Naive B cell (primary cell): Measurements from ENCODE around the gene AARS2. TPM values are rescaled to one million over a fixed set of nuclear protein-coding genes. Genes with fewer than 3 reads are reported as not detected.
"Not testable (repeated sequence)": the region's sequence is repeated elsewhere in the genome, so short reads cannot be mapped to it uniquely, and the experiment has no call there.

Source experiments
- ATAC-seq, 2 donors: fragments of 150-1000 bp; cut with Tn5 transposase; 2 replicates each; pipeline ENCODE4 v1.10.0; 2021; ENCODE audit warnings: low read depth in 2 of 2, mild to moderate bottlenecking in 2 of 2, moderate library complexity in 2 of 2
- DNase-seq: peaks from one replicate; pipeline ENCODE4 v3.0.0; 2022
- H3K27ac Mint-ChIP-seq, 6 donors: one replicate each; pipeline ENCODE4 v1.8.0; 2020 to 2022; ENCODE audit warnings: mild to moderate bottlenecking in 6 of 6, mixed read lengths in 6 of 6, moderate library complexity in 5 of 6, inconsistent platforms in 2 of 6
- H3K27me3 Mint-ChIP-seq, 3 donors: one replicate each; pipeline ENCODE4 v1.8.0; 2021 to 2022; ENCODE audit warnings: mixed read lengths in 3 of 3, mild to moderate bottlenecking in 1 of 3
- H3K36me3 Mint-ChIP-seq, 2 donors: one replicate each; pipeline ENCODE4 v1.8.0; 2020 to 2022; ENCODE audit warnings: mixed read lengths in 2 of 2, inconsistent platforms in 1 of 2, mild to moderate bottlenecking in 1 of 2
- H3K4me1 Mint-ChIP-seq, 3 donors: one replicate each; pipeline ENCODE4 v1.8.0; 2020 to 2022; ENCODE audit warnings: mixed read lengths in 3 of 3, inconsistent platforms in 1 of 3, mild to moderate bottlenecking in 1 of 3, moderate library complexity in 1 of 3
- H3K4me3 Mint-ChIP-seq, 8 donors: one replicate each; pipeline ENCODE4 v1.8.0; 2020 to 2022; ENCODE audit warnings: mild to moderate bottlenecking in 8 of 8, mixed read lengths in 8 of 8, moderate library complexity in 8 of 8, inconsistent platforms in 2 of 8
- H3K9me3 Mint-ChIP-seq, 7 donors: one replicate each; pipeline ENCODE4 v1.8.0; 2020 to 2022; ENCODE audit warnings: mixed read lengths in 7 of 7, mild to moderate bottlenecking in 5 of 7, inconsistent platforms in 2 of 7, moderate library complexity in 1 of 7
- polyA plus RNA-seq, 6 donors: library from polyadenylated mRNA; unstranded; fragments of 300-500 nt; fragmentation: Illumina TruSeq; gene quantifications; one replicate each; pipeline ENCODE4 v1.2.3, GENCODE V29; 2021; ENCODE audit warnings: low read depth in 6 of 6

Gene AARS2
- polyA plus RNA-seq, 6 donors from 2014 or later: 5.6 to 12.8 (median 7.8) TPM

- Mint-ChIP-seq H3K9me3 (no peaks in the 10 kb centered on the region), H3K27me3 (peaks cover 49 to 53% (median 52%) of the 10 kb centered on the region in 3 donors), H3K4me3 (no peak overlapping the region), H3K27ac (no peak overlapping the region), H3K4me1 (no peaks in the 10 kb centered on the region), H3K36me3 (no peaks in the 10 kb centered on the region)
- no peak for DNase-seq
- ATAC-seq: no peak
These were observed 28.1 kb upstream of the AARS2 start for GRCh38 chr6:44341095-44341890.

GRCh38 chr6:44339763-44340625, 26.8 kb upstream of the AARS2 start:
- Mint-ChIP-seq H3K4me1 (no peaks in the 10 kb centered on the region), H3K27me3 (peaks cover 43 to 51% (median 48%) of the 10 kb centered on the region in 3 donors), H3K36me3 (no peaks in the 10 kb centered on the region), H3K4me3 (no peak overlapping the region), H3K27ac (peak overlapping the region in 1 of 6 donors; percentile 14), H3K9me3 (no peaks in the 10 kb centered on the region)
- DNase-seq (no peak), ATAC-seq (no peak)

GRCh38 chr6:44339301-44339700, 26.2 kb upstream of the AARS2 start:
- Mint-ChIP-seq H3K4me1 (no peaks in the 10 kb centered on the region), H3K27me3 (peaks cover 36 to 44% (median 42%) of the 10 kb centered on the region in 3 donors), H3K4me3 (no peak overlapping the region), H3K36me3 (no peaks in the 10 kb centered on the region), H3K27ac (no peak overlapping the region), H3K9me3 (no peaks in the 10 kb centered on the region)
- DNase-seq: no peak
- no peak for ATAC-seq

GRCh38 chr6:44338228-44339122, 25.3 kb upstream of the AARS2 start:
- no peaks in the 10 kb centered on the region for H3K4me1 Mint-ChIP-seq
- no peak overlapping the region for H3K4me3 Mint-ChIP-seq
- H3K27ac Mint-ChIP-seq: no peak overlapping the region
- DNase-seq (peak; percentile 64), ATAC-seq (peak; percentile 88 to 91)
- H3K36me3 Mint-ChIP-seq: no peaks in the 10 kb centered on the region
- no peaks in the 10 kb centered on the region for H3K9me3 Mint-ChIP-seq
- peaks cover 28 to 42% (median 36%) of the 10 kb centered on the region in 3 donors for H3K27me3 Mint-ChIP-seq

- H3K27ac Mint-ChIP-seq: peak overlapping the region in 1 of 6 donors; percentile 29
- no peaks in the 10 kb centered on the region for H3K36me3 Mint-ChIP-seq
- ATAC-seq: no peak
- peaks cover 26 to 30% (median 29%) of the 10 kb centered on the region in 3 donors for H3K27me3 Mint-ChIP-seq
- DNase-seq: no peak
- peak overlapping the region in 1 of 8 donors; percentile 66 for H3K4me3 Mint-ChIP-seq
- no peaks in the 10 kb centered on the region for H3K9me3 Mint-ChIP-seq
- no peaks in the 10 kb centered on the region for H3K4me1 Mint-ChIP-seq
These were observed 22.5 kb upstream of the AARS2 start for GRCh38 chr6:44335631-44336030.

GRCh38 chr6:44333942-44334341, 20.8 kb upstream of the AARS2 start:
- H3K36me3 Mint-ChIP-seq: no peaks in the 10 kb centered on the region
- peaks cover 40 to 46% (median 43%) of the 10 kb centered on the region in 3 donors for H3K27me3 Mint-ChIP-seq
- no peaks in the 10 kb centered on the region for H3K9me3 Mint-ChIP-seq
- H3K4me3 Mint-ChIP-seq: no peak overlapping the region
- H3K4me1 Mint-ChIP-seq: no peaks in the 10 kb centered on the region
- no peak for DNase-seq
- no peak overlapping the region for H3K27ac Mint-ChIP-seq
- ATAC-seq: no peak

- H3K27me3 Mint-ChIP-seq: peaks cover 40 to 50% (median 48%) of the 10 kb centered on the region in 3 donors
- H3K9me3 Mint-ChIP-seq: no peaks in the 10 kb centered on the region
- no peak for ATAC-seq
- no peak overlapping the region for H3K27ac Mint-ChIP-seq
- H3K4me1 Mint-ChIP-seq: no peaks in the 10 kb centered on the region
- no peak overlapping the region for H3K4me3 Mint-ChIP-seq
- no peaks in the 10 kb centered on the region for H3K36me3 Mint-ChIP-seq
- DNase-seq: no peak
These were observed 20.2 kb upstream of the AARS2 start for GRCh38 chr6:44333273-44333919.

- no peaks in the 10 kb centered on the region for H3K36me3 Mint-ChIP-seq
- H3K4me1 Mint-ChIP-seq: no peaks in the 10 kb centered on the region
- H3K9me3 Mint-ChIP-seq: no peaks in the 10 kb centered on the region
- H3K27me3 Mint-ChIP-seq: peaks cover 42 to 56% (median 54%) of the 10 kb centered on the region in 3 donors
- ATAC-seq (no peak), DNase-seq (no peak)
- H3K27ac Mint-ChIP-seq: no peak overlapping the region
- no peak overlapping the region for H3K4me3 Mint-ChIP-seq
These were observed 19.4 kb upstream of the AARS2 start for GRCh38 chr6:44332585-44332984.

- H3K9me3 Mint-ChIP-seq: no peaks in the 10 kb centered on the region
- no peak for ATAC-seq
- H3K36me3 Mint-ChIP-seq: no peaks in the 10 kb centered on the region
- H3K4me1 Mint-ChIP-seq: no peaks in the 10 kb centered on the region
- no peak for DNase-seq
- H3K27me3 Mint-ChIP-seq: peaks cover 31 to 46% (median 43%) of the 10 kb centered on the region in 3 donors
- H3K27ac Mint-ChIP-seq: no peak overlapping the region
- no peak overlapping the region for H3K4me3 Mint-ChIP-seq
These were observed 16.7 kb upstream of the AARS2 start for GRCh38 chr6:44329858-44330257.

GRCh38 chr6:44328203-44328602, 15.1 kb upstream of the AARS2 start:
- H3K9me3 Mint-ChIP-seq, H3K4me1 Mint-ChIP-seq, DNase-seq, H3K36me3 Mint-ChIP-seq, ATAC-seq, H3K4me3 Mint-ChIP-seq: not testable (repeated sequence)
- peak overlapping the region in 1 of 6 donors; percentile 52 for H3K27ac Mint-ChIP-seq
- H3K27me3 Mint-ChIP-seq: peaks cover 25 to 45% (median 41%) of the 10 kb centered on the region in 3 donors

GRCh38 chr6:44327760-44328159, 14.6 kb upstream of the AARS2 start:
- DNase-seq: no peak
- peaks cover 26 to 40% (median 37%) of the 10 kb centered on the region in 3 donors for H3K27me3 Mint-ChIP-seq
- no peak overlapping the region for H3K4me3 Mint-ChIP-seq
- H3K9me3 Mint-ChIP-seq: no peaks in the 10 kb centered on the region
- no peaks in the 10 kb centered on the region for H3K36me3 Mint-ChIP-seq
- no peak for ATAC-seq
- H3K4me1 Mint-ChIP-seq: no peaks in the 10 kb centered on the region
- H3K27ac Mint-ChIP-seq: peak overlapping the region in 1 of 6 donors; percentile 52

- no peak for DNase-seq
- H3K4me3 Mint-ChIP-seq: no peak overlapping the region
- H3K4me1 Mint-ChIP-seq: no peaks in the 10 kb centered on the region
- H3K9me3 Mint-ChIP-seq: no peaks in the 10 kb centered on the region
- peaks cover 24 to 34% (median 30%) of the 10 kb centered on the region in 3 donors for H3K27me3 Mint-ChIP-seq
- no peak overlapping the region for H3K27ac Mint-ChIP-seq
- H3K36me3 Mint-ChIP-seq: no peaks in the 10 kb centered on the region
- ATAC-seq: no peak
These were observed 13.9 kb upstream of the AARS2 start for GRCh38 chr6:44327096-44327495.
